NOMO-1 (cell line): ENCODE measurements around the gene ELAVL2.

Experiments used
- DNase-seq, 2 experiments: peaks; one replicate each; lab custom pipeline; 2025; ENCODE audit not compliant: unreplicated experiment in 2 of 2; lab: John Stamatoyannopoulos, UW

The ELAVL2 gene

GRCh38 chr9:23822261-23823169 lies 3.5 kb downstream of the ELAVL2 start:
- no peak for DNase-seq

DNA sequence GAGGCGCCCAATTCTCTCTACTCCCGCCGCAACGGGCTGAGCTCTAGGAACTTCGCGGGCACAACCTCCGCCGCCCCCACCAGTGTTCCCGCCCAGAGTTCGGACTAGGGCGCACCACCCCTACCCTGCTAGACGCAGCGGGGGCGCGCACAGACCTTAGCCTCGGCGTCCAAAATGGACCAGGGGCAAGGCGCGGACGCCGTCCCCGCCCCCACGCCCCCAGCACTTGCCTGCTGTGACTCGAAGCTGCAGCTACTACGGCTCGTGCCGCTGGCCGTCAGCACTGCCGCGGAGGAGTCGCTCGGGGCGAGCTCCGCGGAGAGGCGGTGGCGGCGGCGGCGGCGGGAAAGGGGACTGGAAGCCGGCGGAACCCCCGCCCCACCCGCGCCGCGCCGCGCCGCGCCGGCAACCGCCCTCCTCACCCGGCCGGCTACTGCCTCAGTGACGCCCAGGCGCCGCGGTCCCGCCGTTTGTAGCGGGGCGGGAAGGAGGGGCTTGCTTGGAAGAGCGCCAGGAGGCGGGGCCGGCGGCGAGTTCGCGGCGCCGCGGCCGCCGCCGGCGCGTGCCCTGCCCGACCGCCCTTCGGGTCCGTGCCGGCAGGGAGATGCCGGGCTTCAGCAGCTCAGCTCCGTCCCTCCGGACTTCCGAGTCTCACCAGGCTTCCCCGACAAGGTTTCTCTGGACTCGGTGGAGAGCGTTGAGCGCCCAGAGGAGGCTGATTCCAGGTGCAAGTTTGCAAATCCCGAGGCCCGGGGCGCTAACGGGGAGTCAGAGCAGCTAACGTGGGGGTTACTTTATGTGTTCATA lies 4.5 kb downstream of the ELAVL2 start:
- no peak for DNase-seq

- no peak for DNase-seq
These were observed 5.3 kb downstream of the ELAVL2 start for GRCh38 chr9:23820451-23821374.

DNA sequence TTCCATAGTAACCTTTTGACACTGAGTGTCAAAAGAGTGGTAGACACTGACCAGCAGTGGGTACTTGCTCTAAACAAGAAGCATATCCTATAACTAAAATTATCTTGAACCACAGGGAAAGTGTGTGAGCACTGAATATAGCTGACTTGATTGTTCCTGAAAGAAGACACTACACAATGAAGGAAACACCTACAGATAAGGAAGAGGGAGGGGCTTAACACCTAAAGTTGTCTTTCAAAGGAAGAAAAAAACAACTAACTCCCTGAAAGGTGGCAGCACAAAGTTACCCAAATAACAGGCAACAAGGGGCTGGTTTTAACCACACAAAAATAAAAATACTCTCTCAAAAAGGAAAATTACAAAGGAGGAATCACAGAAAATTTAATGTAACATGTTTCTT lies 6.6 kb downstream of the ELAVL2 start:
- no peak for DNase-seq

DNA sequence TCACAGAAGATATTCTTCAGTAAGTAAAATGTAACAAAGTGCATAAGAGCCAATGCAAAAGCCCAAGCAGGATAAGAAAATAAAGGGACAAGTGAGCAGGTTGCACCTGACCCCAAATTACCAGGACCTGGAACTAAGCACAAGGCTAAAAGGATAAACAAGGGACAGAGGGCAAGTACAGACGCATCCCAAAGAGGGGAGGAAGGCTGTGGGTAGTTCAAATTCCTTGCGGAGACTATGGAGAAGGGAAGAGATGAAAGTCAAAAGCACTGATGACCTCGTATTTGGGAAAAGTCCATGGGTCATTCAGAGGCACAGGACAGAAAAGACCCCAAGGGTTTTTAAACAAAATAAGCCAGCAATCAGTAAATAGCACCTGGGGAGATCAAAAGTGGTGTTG lies 11.8 kb downstream of the ELAVL2 start:
- DNase-seq = no peak

- DNase-seq = no peak
These were observed 13.4 kb downstream of the ELAVL2 start for GRCh38 chr9:23812673-23813072.

GRCh38 chr9:23811633-23812032 lies 14.4 kb downstream of the ELAVL2 start:
- no peak for DNase-seq

GRCh38 chr9:23803216-23803615 lies 22.8 kb downstream of the ELAVL2 start:
- DNase-seq = no peak

GRCh38 chr9:23801523-23801922 lies 24.5 kb downstream of the ELAVL2 start:
- no peak for DNase-seq

GRCh38 chr9:23799521-23799920 lies 26.5 kb downstream of the ELAVL2 start:
- no peak for DNase-seq

DNA sequence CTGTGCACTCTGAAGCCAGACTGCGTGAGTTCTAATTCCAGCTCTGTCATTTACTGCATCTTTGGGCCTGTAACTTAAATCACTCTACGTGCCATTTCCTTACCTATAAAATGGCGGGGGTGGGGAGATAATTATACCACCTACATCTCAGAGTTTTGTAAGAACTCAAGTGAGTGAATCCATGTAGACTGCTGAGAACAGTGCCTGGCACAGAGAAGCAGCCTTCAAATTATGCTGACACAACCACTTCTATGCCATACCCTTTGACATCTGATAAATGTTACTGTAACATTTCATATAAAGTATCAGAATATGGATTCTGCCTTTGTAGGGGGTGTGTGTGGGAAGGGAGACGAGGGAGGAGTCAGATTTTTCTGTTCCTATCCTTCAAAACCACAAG lies 27.7 kb downstream of the ELAVL2 start:
- DNase-seq = no peak

GRCh38 chr9:23796209-23796608 lies 29.8 kb downstream of the ELAVL2 start:
- no peak for DNase-seq

- DNase-seq = no peak
These were observed 35.4 kb downstream of the ELAVL2 start for GRCh38 chr9:23790351-23791260.

DNA sequence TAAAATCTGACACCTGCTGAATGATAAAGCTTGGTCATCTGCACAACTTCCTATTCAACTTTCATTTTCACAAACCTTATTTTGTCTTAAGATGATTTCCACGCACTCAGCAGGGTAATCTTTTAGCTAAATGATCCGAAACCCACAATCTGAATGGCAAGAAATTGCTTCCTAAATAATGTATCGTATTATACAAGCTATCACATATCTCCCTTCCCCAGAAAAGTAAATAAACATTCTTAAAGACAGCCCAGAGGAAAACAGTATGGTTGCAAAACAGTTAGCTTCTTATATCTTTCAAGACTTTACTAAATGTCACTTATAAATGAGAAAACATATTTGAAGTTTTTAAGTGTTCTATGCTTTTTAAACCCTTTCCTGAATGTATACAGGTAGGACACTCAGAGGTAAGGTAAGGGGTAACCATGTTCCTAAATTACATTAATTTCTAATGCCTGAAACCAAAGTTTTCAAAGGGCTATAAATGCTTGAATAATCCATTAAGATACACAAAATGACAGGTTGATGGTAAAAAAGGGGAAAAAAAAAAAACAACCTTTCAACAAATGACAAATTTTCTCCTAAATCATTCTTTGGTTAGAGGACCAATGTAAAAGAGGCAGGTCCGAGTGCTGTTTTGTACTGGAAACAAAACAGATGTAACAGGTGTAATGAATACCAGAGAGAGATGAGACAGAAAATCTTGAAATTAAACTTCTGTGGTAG lies 36.3 kb downstream of the ELAVL2 start:
- DNase-seq = no peak

- DNase-seq = no peak
These were observed 41.1 kb downstream of the ELAVL2 start for GRCh38 chr9:23784962-23785361.

- DNase-seq = no peak
These were observed 42.5 kb downstream of the ELAVL2 start for GRCh38 chr9:23783509-23783908.

DNA sequence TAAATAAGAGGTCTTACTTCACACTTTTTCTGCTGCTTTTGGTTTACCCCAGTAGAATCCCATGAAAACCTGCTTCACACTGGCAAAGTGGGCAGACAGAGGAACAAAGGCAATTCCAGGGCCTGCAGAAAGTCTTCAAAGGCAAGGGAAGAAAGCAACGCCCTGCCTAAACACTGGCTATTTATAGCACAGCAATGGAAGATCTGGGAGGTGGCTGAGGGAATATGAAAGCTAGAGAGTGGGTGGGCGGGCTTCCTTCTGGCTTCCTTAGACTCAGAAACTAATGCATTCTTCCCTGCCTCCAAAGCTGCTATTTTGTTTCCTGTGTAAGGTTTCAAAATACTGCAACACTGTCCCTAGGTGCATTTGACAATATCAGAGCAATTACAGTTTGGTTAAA lies 46.8 kb downstream of the ELAVL2 start:
- DNase-seq = no peak

DNA sequence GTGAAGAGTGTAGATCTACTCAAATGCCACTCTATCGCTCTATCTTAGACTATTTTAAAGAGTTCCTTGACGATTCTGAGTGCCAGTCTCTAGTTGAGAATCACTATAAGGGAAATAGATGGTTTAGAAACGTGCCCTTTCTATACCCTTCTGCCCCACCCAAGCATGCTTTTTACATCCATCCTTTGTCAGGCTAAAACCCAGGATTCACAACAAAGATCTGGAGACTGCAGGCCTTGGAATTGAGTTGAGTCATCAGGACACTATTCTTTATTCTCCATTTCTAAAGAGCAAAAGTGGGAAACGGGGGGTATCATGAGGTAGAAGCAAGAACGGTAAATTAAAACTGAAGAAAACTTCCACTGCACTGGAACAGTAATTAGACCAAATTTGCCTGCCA lies 48.7 kb downstream of the ELAVL2 start:
- no peak for DNase-seq

DNA sequence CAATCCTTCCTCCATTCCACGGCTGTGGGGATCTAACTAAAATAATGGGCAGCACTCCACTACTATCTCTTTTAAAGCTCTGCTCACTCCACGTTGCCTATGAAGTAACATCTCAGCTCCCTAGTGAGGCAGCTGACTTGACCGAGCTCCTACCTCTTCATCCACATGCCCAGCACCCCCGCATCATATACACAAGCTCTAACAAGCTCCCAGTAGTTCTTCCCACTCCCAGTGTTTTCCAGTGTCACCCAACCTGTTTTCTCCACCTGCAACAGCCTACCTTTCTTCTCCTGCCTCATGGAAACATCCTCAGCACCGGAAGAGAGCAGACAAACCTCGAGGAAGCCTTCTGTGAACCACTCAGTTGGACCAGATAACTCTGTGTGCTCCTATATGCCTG lies 50.5 kb downstream of the ELAVL2 start:
- no peak for DNase-seq
